T-helper 2 cell treated with Interferon-gamma antibody and Interleukin-4, amounts not matched to agents 5 μg/mL and 100 μg/mL, for 36 hours (primary cell): ENCODE measurements around the gene RNF121.

Experiments
- DNase-seq: peaks from one replicate; pipeline ENCODE4 v3.0.0; 2021; ENCODE audit warnings: low spot score
- H3K27ac Mint-ChIP-seq: one replicate; pipeline ENCODE4 v1.8.0; 2021; ENCODE audit warnings: mild to moderate bottlenecking, mixed read lengths
- H3K27me3 Mint-ChIP-seq: one replicate; pipeline ENCODE4 v1.8.0; 2021; ENCODE audit warnings: low read depth, mixed read lengths
- H3K36me3 Mint-ChIP-seq: one replicate; pipeline ENCODE4 v1.8.0; 2021; ENCODE audit warnings: low read depth, mixed read lengths
- H3K4me1 Mint-ChIP-seq: one replicate; pipeline ENCODE4 v1.8.0; 2021; ENCODE audit warnings: low read depth, mixed read lengths
- H3K4me3 Mint-ChIP-seq: one replicate; pipeline ENCODE4 v1.8.0; 2022; ENCODE audit warnings: mild to moderate bottlenecking, moderate library complexity, mixed read lengths
- H3K9me3 Mint-ChIP-seq: one replicate; pipeline ENCODE4 v1.8.0; 2021; ENCODE audit warnings: mixed read lengths

Gene RNF121

DNA sequence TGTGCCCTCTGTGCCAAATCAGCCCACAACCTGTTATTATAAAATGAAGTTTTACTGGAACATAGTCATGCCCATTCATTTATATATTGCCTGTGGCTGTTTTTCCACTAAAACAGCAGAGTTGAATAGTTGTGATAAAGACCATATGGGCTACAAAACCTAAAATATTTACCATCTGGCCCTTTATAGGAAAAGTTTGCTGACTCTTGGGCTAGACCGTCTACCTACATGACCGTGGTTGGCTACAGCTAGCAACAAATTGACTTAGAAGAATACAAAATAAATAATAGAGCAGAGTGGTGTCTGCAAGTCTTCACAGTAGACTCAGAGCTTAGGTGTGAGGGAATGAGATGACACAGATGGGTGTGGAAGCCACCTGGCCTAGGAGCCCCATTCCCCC is 58.7 kb downstream of the RNF121 start:
- Mint-ChIP-seq H3K4me3 (no peak overlapping the region), H3K27ac (no peak overlapping the region), H3K36me3 (peaks cover 10% of the 10 kb centered on the region), H3K27me3 (no peaks in the 10 kb centered on the region), H3K4me1 (peaks cover 12% of the 10 kb centered on the region), H3K9me3 (no peaks in the 10 kb centered on the region)
- no peak for DNase-seq

DNA sequence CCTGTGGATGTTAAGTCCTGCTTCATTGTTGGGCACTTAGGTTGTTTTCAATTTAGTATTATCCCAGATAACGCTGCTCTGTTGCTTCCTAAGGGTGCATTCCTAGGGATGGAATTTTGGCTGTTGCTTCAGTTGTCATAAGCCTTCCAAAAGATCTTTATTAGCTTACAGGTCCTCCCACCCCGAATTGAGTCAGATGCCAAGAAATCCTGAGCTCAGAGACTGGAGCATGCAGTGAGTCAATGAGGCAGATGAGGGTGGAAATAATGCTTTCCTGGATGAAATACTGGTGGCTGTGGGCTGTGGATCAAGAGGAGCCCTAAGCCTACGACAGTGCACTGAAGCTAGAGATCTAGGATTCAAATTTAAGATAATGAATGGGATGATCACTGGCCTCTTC is 59.2 kb downstream of the RNF121 start:
- DNase-seq, result no peak
- H3K36me3 Mint-ChIP-seq, result peaks cover 10% of the 10 kb centered on the region
- H3K4me3 Mint-ChIP-seq, result no peak overlapping the region
- H3K9me3 Mint-ChIP-seq, result no peaks in the 10 kb centered on the region
- H3K27ac Mint-ChIP-seq, result no peak overlapping the region
- H3K4me1 Mint-ChIP-seq, result peaks cover 13% of the 10 kb centered on the region
- H3K27me3 Mint-ChIP-seq, result no peaks in the 10 kb centered on the region

DNA sequence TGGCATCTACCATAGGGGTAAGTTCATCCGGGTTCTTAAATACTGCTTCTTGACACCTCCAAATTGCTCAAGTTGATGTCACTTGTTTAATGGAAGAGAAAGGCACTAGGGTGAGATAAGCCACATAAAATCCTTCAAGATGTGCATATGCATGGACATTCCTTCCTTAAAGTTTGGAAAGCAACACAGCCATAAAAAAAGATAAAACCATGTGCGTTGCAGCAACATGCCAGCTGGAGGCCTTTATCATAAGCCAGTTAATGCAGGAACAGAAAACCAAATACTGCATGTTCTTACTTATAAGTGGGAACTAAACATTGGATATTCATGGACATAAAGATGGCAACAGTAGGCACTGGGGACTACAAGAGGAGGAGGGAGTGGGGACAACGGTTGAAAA is 61.9 kb downstream of the RNF121 start:
- DNase-seq, result no peak
- H3K36me3 Mint-ChIP-seq, result peaks cover 7% of the 10 kb centered on the region
- no peaks in the 10 kb centered on the region for H3K27me3 Mint-ChIP-seq
- H3K4me1 Mint-ChIP-seq, result peaks cover 8% of the 10 kb centered on the region
- no peak overlapping the region for H3K4me3 Mint-ChIP-seq
- H3K9me3 Mint-ChIP-seq, result no peaks in the 10 kb centered on the region
- no peak overlapping the region for H3K27ac Mint-ChIP-seq

DNA sequence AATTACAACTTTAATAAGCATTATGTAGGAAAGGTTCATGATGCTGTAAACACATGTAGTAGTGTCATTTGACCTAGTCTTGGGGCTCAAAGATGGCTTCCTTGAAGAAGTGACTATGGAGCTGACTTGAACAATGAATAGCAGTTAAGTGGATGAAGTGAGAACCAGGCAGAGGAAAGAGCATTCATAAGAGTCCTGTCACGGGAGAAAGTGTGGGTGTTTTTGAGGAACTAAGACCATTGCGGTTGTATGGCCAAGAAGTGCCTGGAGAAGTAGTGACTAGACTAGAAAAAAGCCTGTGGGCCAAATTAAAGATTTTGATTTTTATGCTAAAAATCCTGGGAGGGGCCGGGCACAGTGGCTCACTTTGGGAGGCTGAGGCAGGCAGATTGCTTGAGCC is 62.6 kb downstream of the RNF121 start:
- H3K36me3 Mint-ChIP-seq, result peaks cover 7% of the 10 kb centered on the region

DNA sequence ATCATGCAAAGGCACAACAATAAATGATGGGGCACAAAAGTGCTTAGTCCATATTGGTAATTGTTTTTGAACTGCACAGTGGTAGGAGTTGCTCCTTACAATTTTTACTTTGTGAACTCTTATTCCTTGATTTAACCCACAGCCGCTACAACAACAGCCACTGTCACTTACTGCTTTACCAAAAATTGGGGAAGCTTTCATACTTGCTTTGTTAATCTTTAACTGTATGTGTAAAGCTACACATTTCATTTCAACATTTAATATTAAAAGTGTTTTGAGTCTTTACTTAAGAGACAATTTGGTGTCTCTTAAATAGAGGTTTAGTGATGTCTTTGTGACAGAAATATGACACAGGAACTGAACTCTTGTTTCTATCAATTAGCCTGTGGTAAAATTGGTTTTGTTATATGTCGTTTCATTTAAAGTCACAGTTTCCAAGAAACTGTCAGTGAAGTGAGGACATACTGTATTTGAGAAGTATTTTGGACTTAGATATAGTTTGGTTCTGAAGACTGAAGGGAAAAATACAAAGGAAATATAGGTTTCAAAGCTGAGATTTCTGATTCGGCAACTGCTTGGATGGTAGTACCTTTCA is 63.4 kb downstream of the RNF121 start:
- no peak overlapping the region for H3K4me3 Mint-ChIP-seq
- DNase-seq, result no peak
- no peaks in the 10 kb centered on the region for H3K27me3 Mint-ChIP-seq
- no peaks in the 10 kb centered on the region for H3K9me3 Mint-ChIP-seq
- H3K27ac Mint-ChIP-seq, result no peak overlapping the region
- peaks cover 4% of the 10 kb centered on the region for H3K36me3 Mint-ChIP-seq
- H3K4me1 Mint-ChIP-seq, result peaks cover 8% of the 10 kb centered on the region

More for the DNA sequence above, 62.6 kb downstream of the RNF121 start:
- Mint-ChIP-seq H3K27ac (no peak overlapping the region), H3K27me3 (no peaks in the 10 kb centered on the region), H3K4me3 (no peak overlapping the region), H3K4me1 (peaks cover 8% of the 10 kb centered on the region), H3K9me3 (no peaks in the 10 kb centered on the region)
- no peak for DNase-seq

DNA sequence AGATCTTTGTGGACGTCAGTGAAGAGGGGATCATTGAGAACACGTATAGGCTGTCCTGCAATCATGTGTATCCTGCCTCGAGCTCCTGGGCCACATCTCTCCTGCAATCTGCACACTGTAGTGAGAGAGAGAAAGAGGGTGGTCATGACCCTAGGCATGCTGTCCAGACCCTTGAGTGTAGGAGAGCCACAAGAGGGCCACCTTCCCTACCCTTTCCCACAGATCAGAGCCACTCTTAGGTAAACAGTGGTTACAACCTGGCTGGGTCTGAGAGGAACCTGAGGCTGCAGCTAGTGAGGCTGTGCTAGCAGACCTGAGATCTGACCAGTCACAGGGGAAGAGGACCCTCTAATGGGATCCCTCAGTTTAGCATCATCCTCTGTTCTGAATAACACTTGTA is 65.9 kb downstream of the RNF121 start:
- Mint-ChIP-seq H3K4me3 (no peak overlapping the region), H3K4me1 (peaks cover 26% of the 10 kb centered on the region), H3K9me3 (no peaks in the 10 kb centered on the region), H3K27me3 (no peaks in the 10 kb centered on the region), H3K36me3 (peaks cover 21% of the 10 kb centered on the region), H3K27ac (no peak overlapping the region)
- no peak for DNase-seq

GRCh38 chr11:71995726-71996291 is 67.0 kb downstream of the RNF121 start:
- peaks cover 26% of the 10 kb centered on the region for H3K4me1 Mint-ChIP-seq
- peaks cover 19% of the 10 kb centered on the region for H3K36me3 Mint-ChIP-seq
- no peak for DNase-seq
- no peak overlapping the region for H3K27ac Mint-ChIP-seq
- no peaks in the 10 kb centered on the region for H3K27me3 Mint-ChIP-seq
- no peaks in the 10 kb centered on the region for H3K9me3 Mint-ChIP-seq
- no peak overlapping the region for H3K4me3 Mint-ChIP-seq

DNA sequence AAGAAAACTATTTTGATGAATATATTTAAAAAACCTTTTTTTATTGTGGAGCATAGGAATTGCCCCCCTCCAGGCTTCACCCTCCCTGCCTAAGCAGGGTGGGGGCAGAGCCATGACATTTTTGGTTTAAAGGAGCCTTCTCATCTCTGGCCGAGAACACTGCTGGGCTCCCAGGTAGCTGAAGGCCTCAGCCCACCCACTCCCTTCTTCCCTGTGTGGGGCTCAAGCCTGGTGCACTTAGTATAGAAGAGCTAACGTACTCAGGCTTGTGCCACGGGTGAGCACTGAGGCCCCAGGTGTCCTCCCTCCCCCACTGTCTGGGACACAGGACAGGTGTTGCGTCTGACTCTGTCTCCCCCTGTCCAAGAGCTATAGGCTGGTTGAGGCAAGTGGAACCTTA is 67.7 kb downstream of the RNF121 start:
- Mint-ChIP-seq H3K36me3 (peaks cover 17% of the 10 kb centered on the region), H3K4me3 (no peak overlapping the region), H3K9me3 (no peaks in the 10 kb centered on the region), H3K4me1 (peaks cover 24% of the 10 kb centered on the region), H3K27ac (no peak overlapping the region), H3K27me3 (no peaks in the 10 kb centered on the region)
- DNase-seq, result no peak

DNA sequence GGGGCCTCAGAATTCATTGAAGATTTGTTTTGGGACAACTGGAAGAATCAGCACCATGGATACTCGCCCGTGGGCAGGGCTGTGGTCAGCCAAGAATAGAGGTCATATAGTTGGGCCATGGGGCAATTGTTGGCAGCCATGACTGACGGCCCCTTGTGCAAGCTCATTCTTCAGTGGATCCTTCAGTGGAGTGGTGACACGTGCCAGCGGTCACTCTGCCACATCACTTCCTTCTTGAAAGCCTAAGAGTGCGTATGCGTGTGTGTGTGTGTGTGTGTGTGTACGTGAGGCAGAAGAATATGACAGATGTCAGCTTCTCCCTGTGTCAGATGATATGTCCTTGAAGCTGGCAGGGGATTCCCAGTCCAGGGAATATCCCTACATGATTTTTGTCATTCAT is 68.1 kb downstream of the RNF121 start:
- H3K4me1 Mint-ChIP-seq, result peaks cover 23% of the 10 kb centered on the region
- H3K4me3 Mint-ChIP-seq, result no peak overlapping the region
- no peaks in the 10 kb centered on the region for H3K9me3 Mint-ChIP-seq
- no peaks in the 10 kb centered on the region for H3K27me3 Mint-ChIP-seq
- no peak for DNase-seq
- H3K36me3 Mint-ChIP-seq, result peaks cover 18% of the 10 kb centered on the region
- H3K27ac Mint-ChIP-seq, result no peak overlapping the region

- no peak overlapping the region for H3K4me3 Mint-ChIP-seq
- no peaks in the 10 kb centered on the region for H3K9me3 Mint-ChIP-seq
- peaks cover 18% of the 10 kb centered on the region for H3K4me1 Mint-ChIP-seq
- no peaks in the 10 kb centered on the region for H3K27me3 Mint-ChIP-seq
- peaks cover 25% of the 10 kb centered on the region for H3K36me3 Mint-ChIP-seq
- no peak overlapping the region for H3K27ac Mint-ChIP-seq
- no peak for DNase-seq
Observed at GRCh38 chr11:71997594-71997993, 68.7 kb downstream of the RNF121 start.

DNA sequence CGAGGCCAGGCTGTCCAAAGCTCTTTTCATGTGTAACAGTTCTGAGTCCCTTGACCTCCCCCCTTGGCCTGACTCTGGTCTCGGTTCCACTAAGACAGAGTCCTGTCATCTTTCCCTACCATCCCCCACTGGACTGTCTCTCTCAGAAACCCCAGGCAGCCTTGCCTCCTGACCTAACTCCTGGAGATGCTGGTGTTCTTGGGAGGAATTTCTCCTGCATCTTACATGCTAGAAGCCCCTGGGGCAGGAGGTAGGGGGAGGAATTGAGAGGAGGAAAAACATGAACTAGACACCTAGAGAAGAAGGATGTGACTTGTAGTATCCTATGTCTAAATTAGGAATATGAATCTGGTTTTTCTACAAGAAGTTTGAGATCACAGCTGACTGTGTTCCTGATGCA is 69.2 kb downstream of the RNF121 start:
- Mint-ChIP-seq H3K27me3 (no peaks in the 10 kb centered on the region), H3K4me3 (no peak overlapping the region), H3K36me3 (peaks cover 27% of the 10 kb centered on the region), H3K27ac (peak overlapping the region; percentile 93), H3K4me1 (peaks cover 18% of the 10 kb centered on the region), H3K9me3 (no peaks in the 10 kb centered on the region)
- DNase-seq, result no peak

GRCh38 chr11:71998649-71999310 is 69.9 kb downstream of the RNF121 start, which contains the start of gene IL18BP:
Gene IL18BP, plus strand, starts transcription at chr11:71998909. Its CDS starts 1,076 bp downstream, at chr11:71999985.
- H3K4me1 Mint-ChIP-seq, result peaks cover 18% of the 10 kb centered on the region
- peak within 1 kb of the TSS; percentile 93 for H3K27ac Mint-ChIP-seq
- no peaks in the 10 kb centered on the region for H3K9me3 Mint-ChIP-seq
- no peaks in the 10 kb centered on the region for H3K27me3 Mint-ChIP-seq
- H3K36me3 Mint-ChIP-seq, result peaks cover 33% of the 10 kb centered on the region
- peak within 1 kb of the TSS; percentile 86 for H3K4me3 Mint-ChIP-seq
- no peak for DNase-seq

DNA sequence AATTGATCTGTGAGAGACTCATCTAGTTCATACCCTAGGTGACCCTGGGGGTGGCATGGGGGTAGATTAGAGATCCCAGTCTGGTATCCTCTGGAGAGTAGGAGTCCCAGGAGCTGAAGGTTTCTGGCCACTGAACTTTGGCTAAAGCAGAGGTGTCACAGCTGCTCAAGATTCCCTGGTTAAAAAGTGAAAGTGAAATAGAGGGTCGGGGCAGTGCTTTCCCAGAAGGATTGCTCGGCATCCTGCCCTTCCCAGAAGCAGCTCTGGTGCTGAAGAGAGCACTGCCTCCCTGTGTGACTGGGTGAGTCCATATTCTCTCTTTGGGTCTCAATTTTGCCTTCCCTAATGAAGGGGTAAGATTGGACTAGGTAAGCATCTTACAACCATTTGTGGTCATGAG is 70.5 kb downstream of the RNF121 start:
- no peaks in the 10 kb centered on the region for H3K27me3 Mint-ChIP-seq
- peaks cover 37% of the 10 kb centered on the region for H3K36me3 Mint-ChIP-seq
- H3K27ac Mint-ChIP-seq, result peak overlapping the region; percentile 93
- no peaks in the 10 kb centered on the region for H3K9me3 Mint-ChIP-seq
- H3K4me3 Mint-ChIP-seq, result peak overlapping the region; percentile 86
- DNase-seq, result no peak
- peaks cover 18% of the 10 kb centered on the region for H3K4me1 Mint-ChIP-seq

DNA sequence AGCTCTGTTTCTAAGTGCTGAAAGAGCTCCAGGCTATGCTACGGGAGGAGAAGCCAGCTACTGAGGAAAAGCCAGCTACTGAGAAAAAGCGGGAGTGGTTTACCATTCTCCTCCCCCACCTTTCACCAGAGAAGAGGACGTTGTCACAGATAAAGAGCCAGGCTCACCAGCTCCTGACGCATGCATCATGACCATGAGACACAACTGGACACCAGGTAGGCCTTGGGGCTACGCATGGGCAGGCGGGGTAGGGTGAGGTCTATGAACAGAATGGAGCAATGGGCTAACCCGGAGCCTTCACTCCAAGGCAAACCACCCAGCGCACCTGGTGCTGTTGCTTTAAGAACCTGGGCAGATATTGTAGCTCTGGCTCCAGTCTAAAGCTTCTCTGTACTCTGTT is 71.0 kb downstream of the RNF121 start:
- peaks cover 18% of the 10 kb centered on the region for H3K4me1 Mint-ChIP-seq
- peaks cover 38% of the 10 kb centered on the region for H3K36me3 Mint-ChIP-seq
- peak overlapping the region; percentile 86 for H3K4me3 Mint-ChIP-seq
- DNase-seq, result no peak
- H3K27ac Mint-ChIP-seq, result peak overlapping the region; percentile 93
- H3K9me3 Mint-ChIP-seq, result no peaks in the 10 kb centered on the region
- H3K27me3 Mint-ChIP-seq, result no peaks in the 10 kb centered on the region
